Stimulated activated CD4-positive, alpha-beta T cell treated with anti-CD3 and anti-CD28 coated beads, Interleukin-15, amount 100 ng/mL, for 48 hours (primary cell): ENCODE data around the gene R3HCC1L.
"Not testable (repeated sequence)": the region's sequence is repeated elsewhere in the genome, so short reads cannot be mapped to it uniquely, and the experiment has no call there.

Experiments
- DNase-seq, 2 donors: peaks; one replicate each; pipeline ENCODE4 v3.0.0-alpha.2; 2020; ENCODE audit warnings: low read depth in 2 of 2

The R3HCC1L gene

DNA sequence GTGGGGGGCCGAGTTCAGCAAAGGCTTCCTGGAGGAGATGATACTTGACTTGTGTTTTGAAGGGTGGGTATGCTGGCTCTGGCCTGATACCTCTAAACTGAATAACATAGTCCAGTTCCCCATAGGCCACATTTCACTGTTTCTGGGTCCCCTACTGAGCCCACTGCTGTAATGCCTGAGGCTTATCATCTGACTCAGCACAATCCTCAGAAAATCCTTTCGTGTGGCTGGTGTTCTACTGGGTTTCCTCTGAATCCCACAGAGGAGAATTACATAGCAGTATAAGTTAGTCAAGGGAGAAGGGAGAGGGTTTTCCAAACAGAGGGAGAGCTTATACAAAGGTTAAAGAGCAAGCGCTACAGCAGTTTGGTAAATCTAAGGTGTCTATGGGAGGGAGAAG is 2.8 kb upstream of the R3HCC1L start:
- DNase-seq: no peak

DNA sequence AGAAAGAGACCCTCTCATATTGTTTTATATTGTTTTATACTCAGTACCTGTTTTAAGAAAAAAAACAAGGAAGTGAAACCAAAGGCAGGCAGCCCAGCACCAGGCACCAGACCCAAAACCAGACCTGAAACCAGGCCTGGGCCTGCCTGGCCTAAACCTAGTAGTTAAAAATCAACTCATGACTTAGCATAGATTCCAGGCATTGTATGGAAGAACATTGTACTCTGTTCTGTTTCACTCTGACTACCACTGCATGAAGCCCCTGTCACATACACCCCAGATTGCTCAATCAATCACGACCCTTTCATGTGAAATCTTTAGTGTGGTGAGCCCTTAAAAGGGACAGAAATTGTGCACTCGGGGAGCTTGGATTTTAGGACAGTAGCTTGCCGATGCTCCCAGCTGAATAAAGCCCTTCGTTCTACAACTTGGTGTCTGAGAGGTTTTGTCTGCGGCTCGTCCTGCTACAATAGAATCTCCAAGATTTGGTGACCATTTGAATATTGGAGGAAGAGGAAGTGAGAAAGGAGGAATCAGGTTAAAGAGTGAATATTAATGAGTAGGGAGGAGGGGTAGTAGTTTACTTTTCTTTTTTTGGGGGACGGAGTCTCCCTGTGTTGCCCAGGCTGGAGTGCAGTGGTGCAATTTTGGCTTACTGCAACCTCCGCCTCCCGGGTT is 1.2 kb upstream of the R3HCC1L start:
- DNase-seq: not testable (repeated sequence)

DNA sequence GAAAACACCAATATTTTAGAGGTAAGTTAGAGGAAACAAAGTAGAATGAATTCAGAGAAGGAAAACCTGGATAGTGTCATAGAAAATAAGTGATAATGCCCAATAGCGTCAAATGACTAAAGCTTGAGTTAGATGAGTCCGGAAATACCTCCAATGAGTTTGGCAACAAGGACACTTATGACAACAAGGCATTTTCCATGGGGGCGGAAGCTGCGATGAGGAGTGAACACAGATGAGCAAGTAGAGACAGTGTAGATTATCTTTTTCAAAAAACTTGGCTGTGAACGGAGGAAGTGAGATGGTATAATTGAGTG is 383 bp upstream of the R3HCC1L start:
- no peak for DNase-seq

DNA sequence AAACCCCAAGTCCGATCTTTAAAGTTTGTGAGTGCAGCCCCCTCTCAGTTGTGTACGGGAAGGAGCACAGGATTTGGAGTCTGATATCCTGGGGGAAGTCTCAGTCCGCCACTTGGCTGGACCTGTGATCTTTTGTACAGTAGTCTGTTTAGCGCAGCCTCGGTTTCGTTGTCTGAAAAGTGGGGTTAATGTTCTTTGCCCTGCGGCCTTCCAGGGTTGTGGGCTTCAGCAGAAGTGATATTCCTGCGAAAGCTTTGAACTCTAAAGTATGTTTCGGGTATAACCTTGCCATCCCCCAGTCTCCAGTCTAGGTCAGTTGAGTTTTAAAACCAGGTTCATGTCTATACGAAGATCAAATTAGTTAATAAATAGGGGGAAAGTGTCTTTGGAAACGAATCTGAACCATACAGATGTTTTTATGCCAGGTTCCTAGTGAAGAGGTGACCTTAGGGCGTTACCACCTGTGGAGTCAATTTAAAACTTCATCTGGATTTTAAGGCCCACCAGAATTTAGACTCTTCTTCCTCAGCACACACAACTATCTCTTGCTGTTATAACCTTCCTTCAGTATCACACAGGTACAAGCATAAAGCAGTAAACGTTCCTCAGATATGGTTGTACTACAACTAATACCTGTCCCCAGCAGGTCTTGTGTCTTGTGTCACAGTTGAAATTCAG is 904 bp downstream of the R3HCC1L start:
- no peak for DNase-seq

DNA sequence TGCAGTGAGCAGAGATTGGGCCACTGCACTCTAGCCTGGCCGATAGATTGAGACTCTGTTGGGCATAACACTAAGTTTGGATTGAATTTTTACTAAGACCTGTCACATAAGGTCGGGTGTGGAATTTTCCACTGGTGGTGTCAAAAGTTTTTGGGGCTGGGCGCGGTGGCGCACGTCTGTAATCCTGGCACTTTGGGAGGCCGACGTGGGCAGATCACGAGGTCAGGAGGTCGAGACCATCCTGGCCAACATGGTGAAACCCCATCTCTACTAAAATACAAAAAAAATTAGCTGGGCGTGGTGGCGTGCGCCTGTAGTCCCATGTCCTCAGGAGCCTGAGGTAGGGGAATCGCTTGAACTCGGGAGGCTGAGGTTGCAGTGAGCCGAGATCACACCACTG is 2.3 kb downstream of the R3HCC1L start:
- DNase-seq: not testable (repeated sequence)

DNA sequence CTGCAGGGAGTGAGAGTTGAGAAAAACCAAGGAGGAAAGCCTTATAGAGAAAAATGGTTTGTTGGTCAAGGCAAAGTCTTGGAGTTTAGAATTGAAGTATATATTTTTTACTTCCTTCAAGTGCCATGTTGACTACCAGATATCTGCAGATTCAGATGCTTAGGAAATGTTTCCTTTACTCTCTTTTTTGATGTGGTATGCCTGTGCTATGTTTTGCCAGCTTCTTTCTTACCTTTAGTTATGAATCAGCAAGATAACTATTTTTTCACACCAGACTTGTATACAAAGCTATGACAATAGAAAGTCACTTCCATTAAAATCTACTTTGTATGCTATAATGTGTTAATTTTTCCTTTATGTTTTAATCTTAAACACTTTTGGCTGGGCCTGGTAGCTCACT is 3.6 kb downstream of the R3HCC1L start:
- no peak for DNase-seq

DNA sequence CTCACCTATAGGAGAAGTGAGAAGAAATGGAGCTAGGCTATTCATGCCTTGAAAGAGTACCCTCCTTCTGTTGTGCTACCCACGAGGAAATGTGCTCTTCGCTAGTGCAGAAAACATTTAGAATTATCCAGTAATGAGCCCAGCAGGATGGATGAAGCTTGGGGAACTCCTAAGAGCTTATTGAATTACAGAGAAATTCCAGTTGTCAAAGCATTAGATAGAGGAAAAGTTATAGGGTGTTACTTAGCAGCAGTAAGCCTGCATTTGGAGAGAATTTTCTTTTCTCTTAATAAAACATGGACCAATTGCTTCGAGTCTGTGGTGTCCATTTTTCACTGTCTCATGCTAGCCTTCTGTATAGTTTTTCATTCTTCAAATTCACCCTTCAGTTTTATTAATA is 5.0 kb downstream of the R3HCC1L start:
- no peak for DNase-seq

DNA sequence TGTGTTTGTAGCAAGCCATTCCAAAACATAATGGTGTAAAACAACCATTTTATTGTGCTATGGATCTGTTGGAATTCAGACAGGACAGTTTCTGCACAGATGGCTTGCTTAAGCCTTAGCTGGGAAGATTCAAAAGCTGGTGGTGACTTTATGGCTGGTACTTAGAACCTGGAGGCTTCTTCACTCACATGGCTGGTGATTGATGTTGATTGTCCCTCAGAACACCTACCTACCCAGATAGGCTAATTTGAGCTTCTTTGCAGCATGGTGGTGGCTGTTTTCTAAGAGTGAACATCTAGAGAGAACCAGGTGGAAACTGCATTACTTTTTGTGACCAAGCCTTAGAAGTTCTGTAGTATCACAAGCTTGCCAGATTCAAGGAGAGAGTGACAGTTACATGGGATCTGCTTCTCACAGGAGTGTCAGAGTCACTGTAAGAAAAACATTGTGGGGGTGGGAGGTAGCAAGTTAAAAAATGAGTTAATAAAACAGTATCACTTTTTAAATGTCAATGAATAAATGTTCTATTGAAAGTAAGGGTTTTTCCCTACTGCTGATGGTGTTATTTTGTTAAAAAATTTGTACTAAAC is 7.1 kb downstream of the R3HCC1L start:
- no peak for DNase-seq

DNA sequence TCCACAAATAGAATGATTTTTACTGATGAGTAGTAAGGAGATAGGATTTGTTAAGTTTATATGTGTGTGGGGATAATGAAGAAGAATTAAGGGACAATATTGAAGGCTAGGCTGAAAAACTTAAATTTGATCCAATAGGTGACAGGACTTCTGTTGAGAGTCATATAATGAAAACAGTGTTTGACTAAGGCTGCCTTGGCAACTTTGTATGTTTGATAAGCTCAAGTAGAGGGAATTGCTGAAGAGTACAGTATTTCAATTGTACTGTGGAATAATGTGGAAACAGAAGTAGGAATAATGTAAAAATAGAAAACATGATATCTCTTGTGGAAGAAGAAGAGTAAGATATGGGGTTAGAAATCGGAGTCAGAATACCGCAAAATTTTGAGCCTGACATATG is 10.5 kb downstream of the R3HCC1L start:
- no peak for DNase-seq

DNA sequence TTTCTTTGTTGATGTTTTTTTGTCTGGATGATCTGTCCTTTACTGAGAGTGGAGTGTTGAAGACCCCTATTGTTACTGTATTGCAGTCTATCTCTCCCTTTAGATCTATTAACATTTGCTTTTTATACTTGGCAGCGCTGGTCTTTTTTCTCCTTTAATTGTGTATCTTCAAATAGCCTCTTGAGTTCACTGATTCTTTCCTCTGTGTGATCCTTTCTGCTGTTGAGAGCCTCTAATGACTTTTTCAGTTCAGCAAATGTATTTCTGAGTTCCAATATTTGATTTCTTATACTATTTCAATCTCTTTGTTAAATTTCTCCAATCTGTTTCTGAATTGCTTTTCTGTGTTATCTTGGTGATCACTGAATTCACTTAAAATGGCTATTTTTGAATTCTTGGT is 15.4 kb downstream of the R3HCC1L start:
- no peak for DNase-seq

DNA sequence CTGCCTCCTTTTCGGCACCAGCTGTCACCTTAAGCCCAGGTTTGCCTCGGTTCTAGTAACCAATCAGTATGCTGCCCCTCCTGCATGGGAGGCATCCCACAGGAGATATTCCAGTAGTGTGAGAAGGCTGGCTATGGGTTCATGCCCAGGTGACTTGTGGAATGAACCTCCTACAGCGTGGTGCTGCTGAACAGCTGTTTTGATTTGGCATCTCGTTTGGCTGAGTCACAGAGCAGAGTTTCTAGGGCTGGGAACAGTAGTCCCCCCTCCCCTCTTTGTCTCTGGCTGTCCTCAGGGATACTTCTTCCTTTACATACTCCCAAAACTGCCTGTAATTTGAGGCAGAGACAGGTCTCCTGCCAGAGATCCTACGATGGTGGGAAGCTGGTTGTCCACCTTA is 16.1 kb downstream of the R3HCC1L start:
- no peak for DNase-seq

DNA sequence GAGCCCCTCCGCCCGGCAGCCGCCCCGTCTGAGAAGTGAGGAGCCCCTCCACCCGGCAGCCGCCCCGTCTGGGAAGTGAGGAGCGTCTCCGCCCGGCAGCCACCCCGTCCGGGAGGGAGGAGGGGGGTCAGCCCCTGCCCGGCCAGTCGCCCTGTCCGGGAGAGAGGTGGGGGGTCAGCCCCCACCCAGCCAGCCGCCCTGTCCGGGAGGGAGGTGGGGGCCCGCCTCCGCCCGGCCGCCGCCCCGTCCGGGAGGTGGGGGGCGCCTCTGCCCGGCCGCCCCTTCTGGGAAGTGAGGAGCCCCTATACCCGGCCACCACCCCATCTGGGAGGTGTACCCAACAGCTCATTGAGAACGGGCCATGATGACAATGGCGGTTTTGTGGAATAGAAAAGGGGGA is 18.3 kb downstream of the R3HCC1L start:
- DNase-seq: not testable (repeated sequence)

DNA sequence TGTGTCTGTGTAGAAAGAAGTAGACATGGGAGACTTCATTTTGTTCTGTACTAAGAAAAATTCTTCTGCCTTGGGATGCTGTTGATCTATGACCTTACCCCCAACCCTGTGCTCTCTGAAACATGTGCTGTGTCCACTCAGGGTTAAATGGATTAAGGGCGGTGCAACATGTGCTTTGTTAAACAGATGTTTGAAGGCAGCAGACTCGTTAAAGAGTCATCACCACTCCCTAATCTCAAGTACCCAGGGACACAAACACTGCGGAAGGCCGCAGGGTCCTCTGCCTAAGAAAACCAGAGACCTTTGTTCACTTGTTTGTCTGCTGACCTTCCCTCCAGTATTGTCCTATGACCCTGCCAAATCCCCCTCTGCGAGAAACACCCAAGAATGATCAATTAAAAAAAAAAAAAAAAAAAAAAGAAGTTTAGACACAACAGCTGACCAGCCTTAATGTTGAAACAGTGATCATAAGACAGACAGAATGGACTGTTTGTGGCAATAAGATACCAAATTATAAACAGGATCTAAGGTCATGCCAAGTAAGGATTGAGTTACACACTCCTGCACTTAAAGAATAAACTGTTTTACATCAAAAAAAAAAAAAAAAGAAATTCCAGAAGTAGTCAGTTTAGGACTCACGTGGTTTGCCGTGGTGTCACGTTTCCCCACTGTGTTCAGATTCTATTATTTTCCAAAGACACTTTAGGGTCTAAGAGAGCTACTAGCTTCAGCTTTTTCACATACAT is 18.9 kb downstream of the R3HCC1L start:
- DNase-seq: not testable (repeated sequence)

DNA sequence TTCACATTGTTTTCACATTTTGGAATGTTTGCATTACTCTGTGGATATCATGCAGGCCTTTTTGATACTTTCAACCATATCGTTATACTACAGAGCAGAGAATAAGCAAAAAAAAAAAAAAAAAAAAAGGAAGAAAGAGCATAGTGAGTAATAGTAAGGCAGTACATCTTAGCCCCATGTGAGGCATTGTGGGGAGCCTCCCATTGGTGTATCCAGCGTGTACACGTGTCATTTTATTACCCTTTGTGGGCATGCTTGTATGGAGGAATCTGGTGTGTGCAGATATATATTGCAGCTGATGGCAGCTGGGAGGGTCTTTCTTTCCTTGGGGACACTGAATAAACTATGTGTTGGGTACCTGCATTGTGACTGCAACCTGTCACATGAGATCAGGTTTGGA is 19.6 kb downstream of the R3HCC1L start:
- no peak for DNase-seq

DNA sequence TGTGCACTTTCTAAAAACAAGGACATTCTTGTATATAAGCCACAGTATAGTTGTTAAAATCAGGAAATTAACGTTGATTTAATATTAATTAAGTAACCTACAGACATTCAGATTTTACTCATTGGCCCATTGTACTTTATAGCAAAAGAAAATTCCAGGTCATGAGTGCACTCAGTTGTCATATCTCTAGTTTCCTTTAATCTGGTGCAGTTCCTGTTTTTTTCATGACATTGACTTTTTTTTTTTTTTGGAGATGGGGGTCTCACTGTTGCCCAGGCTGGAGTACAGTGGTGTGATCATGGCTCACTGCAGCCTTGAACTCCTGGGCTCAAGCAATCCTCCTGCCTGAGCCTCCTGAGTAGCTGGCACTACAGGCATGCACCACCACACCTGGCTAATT is 24.1 kb downstream of the R3HCC1L start:
- DNase-seq: no peak

DNA sequence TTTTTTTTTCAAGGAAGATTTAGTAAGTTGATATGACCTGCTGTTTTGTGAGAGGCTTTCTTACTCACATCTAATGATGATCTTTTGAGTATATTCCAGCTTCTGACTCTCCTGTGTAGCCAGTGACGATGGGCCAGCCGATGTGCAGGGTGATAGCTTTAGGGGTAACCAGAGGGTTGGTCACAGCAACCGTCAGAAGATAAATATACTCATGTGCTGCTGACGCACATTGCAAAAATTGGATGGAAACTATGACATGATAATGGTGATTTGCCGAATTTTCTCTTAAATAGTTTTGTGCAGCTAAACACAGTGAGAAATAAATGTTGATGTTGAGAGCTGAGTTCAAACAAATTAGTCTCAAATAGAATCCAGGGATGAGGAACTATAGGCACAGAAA is 29.5 kb downstream of the R3HCC1L start:
- DNase-seq: no peak

DNA sequence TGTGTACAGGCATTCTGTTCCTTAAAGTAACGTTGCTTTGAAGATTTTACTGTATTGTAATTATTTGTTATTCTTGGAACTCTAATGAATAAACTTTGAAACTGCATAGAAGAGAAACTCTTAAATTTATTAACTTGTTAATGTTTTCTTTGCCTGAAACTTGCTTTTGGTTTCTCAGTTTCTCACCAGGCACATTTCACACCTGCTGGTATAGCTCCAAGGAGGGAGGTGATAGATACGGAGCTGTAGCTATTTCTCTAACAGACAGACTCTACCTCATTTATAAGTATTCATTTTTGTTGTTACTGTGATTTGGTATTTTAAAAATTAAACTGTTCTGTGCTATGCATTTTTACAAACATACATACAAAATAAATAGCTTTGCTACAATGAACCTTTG is 32.7 kb downstream of the R3HCC1L start:
- DNase-seq: no peak

DNA sequence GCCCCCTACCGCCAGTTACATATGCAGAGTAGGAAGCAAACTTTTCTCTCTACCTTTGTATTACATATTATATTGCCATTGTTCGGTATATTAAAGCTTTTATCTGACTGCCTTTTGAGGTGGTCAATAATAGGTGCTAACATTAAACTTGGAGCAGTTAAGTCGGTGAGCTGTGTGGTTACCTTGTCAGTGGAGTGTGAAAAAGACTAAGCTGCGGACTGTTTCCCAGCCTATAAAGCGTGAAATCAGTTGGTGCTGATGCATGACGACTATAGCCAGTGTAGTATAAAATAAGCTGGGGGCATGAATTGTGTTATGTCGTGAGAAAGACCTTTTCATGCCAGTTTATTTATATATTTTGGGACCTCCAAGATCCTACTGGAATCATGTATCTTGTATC is 33.7 kb downstream of the R3HCC1L start:
- no peak for DNase-seq

DNA sequence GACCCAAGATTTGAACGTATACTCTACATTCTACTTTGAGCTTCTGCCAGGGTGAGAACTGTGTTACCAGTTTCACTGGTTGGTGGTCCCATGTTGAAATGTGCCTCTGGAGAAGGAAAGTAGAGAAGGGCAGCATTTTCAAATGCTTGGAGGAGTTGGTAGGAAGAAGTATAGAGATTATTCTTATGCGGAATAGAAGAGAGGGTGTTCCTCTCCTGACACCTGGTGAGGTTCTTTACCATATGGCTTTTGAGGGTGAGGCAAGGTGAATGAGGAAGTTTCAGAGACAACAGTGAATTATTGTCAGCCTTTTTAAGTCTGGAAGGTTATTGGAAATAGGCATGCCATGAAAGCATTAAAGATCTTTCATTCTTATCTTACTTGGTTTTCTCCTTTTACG is 34.3 kb downstream of the R3HCC1L start:
- no peak for DNase-seq

DNA sequence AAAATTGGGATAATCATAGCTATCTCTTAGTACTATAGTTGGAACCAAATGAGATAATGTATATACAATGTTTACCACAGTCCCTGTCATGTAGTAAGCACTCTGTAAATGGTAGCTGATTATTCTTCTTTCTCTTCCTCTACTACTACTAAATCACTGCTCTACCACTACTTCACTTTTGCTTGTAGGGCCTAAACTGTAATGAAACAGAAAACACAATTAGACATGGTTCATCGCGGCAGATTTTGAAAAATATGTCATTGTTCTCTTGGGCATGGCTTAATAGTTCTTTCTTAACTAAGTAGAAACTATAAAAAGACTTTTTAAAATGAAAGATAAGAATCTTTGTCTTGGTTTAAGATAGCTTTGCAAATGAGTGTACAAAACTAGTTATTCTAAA is 34.9 kb downstream of the R3HCC1L start:
- DNase-seq: no peak

DNA sequence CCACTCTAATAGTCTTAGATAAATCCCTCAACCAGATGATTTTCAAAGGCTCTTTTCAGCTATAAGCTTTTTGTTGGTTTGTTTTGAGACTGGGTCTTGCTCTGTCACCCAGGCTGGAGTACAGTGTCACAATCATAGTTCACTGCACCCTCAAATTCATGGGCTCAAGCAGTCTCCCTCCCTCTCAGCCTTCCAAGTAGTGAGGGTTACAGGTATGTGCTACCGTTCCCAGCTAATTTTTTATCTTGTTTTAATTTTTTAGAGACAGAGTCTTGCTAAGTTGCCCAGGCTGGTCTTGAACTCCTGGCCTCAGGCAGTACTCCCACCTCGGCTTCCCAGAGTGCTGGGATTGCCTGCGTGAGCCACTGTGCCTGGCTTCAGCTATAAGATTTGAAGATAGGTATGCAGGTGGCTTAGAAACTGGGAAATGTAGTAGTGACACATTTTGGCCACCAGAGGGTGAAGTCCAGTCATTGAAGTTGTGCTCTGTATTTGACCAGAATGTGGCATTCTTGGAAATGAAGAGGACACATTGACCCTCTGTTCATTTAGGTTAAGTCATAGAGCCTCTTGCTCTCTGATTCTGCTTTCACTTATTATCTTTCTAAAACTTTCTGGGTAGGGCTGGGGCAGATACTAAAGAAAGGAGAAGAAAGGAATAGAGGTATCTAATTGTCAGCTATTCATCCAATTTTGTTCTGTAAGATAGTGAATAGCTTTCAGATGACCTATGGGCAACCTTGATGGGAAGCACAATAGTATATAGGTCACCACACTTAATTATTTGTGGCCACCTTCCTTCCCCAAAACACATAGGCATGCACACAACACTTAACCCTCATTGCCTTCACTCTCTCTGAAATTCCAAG is 36.0 kb downstream of the R3HCC1L start:
- no peak for DNase-seq

DNA sequence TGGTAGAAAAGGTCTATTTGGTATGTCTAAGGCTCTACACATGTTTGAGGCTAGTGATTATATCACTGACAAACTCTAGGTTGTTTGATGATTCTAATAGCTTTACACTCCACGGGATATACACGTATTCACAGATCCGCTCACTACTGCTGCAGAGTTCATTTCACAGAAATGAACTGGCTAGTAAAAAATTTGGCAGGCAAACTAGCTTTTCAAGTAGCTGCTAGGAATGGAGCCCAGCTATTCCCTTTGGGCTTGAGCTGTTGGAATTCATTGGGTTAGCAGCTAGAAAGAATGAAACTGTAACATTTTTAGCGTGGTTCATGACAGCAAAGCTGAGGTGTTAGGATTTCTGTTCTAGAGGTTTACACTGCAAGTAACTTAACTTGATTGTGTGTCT is 37.6 kb downstream of the R3HCC1L start:
- DNase-seq: no peak
